Measurements from ENCODE around the gene PLD3.

PLD3 gene

GRCh38 chr19:40356681-40357595 is 8.4 kb downstream of the PLD3 start:
- H3K9me3 ChIP-seq (ENCODE audit: insufficient read depth, low read length), result no peaks in the 10 kb centered on the region
- TF ChIP-seq ZNF274 (IDR thresholded peaks at IDR 0.05; ENCODE audit: low read depth, low read length), result no peak
- no peak for TF ChIP-seq SUZ12 (IDR thresholded peaks at IDR 0.05; ENCODE audit: extremely low read depth, insufficient read depth, insufficient read length)
- no peak for TF ChIP-seq YY1 (IDR thresholded peaks at IDR 0.05; ENCODE audit: insufficient read depth, insufficient read length)
- H3K36me3 ChIP-seq (ENCODE audit: insufficient read depth, insufficient read length, low read length), result peaks cover 9% of the 10 kb centered on the region
- no peak for DNase-seq (ENCODE audit: low read depth, low spot score)
- H3K4me1 ChIP-seq (ENCODE audit: insufficient read depth, insufficient read length), result no peaks in the 10 kb centered on the region
- no peak overlapping the region for H3K4me3 ChIP-seq (ENCODE audit: insufficient read length, low read depth)
- no peak overlapping the region for H3K9ac ChIP-seq (ENCODE audit: insufficient read length, low read depth)
- no peaks in the 10 kb centered on the region for H3K27me3 ChIP-seq (ENCODE audit: insufficient read depth, insufficient read length)

GRCh38 chr19:40357640-40358039 is 9.1 kb downstream of the PLD3 start:
- Histone ChIP-seq H3K9me3 (ENCODE audit: insufficient read depth, low read length) (no peaks in the 10 kb centered on the region), H3K27me3 (ENCODE audit: insufficient read depth, insufficient read length) (no peaks in the 10 kb centered on the region), H3K4me1 (ENCODE audit: insufficient read depth, insufficient read length) (no peaks in the 10 kb centered on the region), H3K36me3 (ENCODE audit: insufficient read depth, insufficient read length, low read length) (peaks cover 9% of the 10 kb centered on the region), H3K4me3 (ENCODE audit: insufficient read length, low read depth) (no peak overlapping the region), H3K9ac (ENCODE audit: insufficient read length, low read depth) (no peak overlapping the region)
- no peak for DNase-seq (ENCODE audit: low read depth, low spot score)
- no peak for TF ChIP-seq YY1 (IDR thresholded peaks at IDR 0.05; ENCODE audit: insufficient read depth, insufficient read length)
- TF ChIP-seq SUZ12 (IDR thresholded peaks at IDR 0.05; ENCODE audit: extremely low read depth, insufficient read depth, insufficient read length), result no peak
- no peak for TF ChIP-seq ZNF274 (IDR thresholded peaks at IDR 0.05; ENCODE audit: low read depth, low read length)

- DNase-seq (ENCODE audit: low read depth, low spot score), result no peak
- TF ChIP-seq YY1 (IDR thresholded peaks at IDR 0.05; ENCODE audit: insufficient read depth, insufficient read length) (no peak), SUZ12 (IDR thresholded peaks at IDR 0.05; ENCODE audit: extremely low read depth, insufficient read depth, insufficient read length) (no peak), ZNF274 (IDR thresholded peaks at IDR 0.05; ENCODE audit: low read depth, low read length) (no peak)
- Histone ChIP-seq H3K27me3 (ENCODE audit: insufficient read depth, insufficient read length) (no peaks in the 10 kb centered on the region), H3K36me3 (ENCODE audit: insufficient read depth, insufficient read length, low read length) (peaks cover 9% of the 10 kb centered on the region), H3K9ac (ENCODE audit: insufficient read length, low read depth) (no peak overlapping the region), H3K9me3 (ENCODE audit: insufficient read depth, low read length) (no peaks in the 10 kb centered on the region), H3K4me1 (ENCODE audit: insufficient read depth, insufficient read length) (no peaks in the 10 kb centered on the region), H3K4me3 (ENCODE audit: insufficient read length, low read depth) (no peak overlapping the region)
Observed at GRCh38 chr19:40358773-40359172, 10.3 kb downstream of the PLD3 start.

GRCh38 chr19:40360020-40360707 is 11.7 kb downstream of the PLD3 start:
- no peak overlapping the region for H3K4me3 ChIP-seq (ENCODE audit: insufficient read length, low read depth)
- H3K36me3 ChIP-seq (ENCODE audit: insufficient read depth, insufficient read length, low read length), result peaks cover 9% of the 10 kb centered on the region
- no peaks in the 10 kb centered on the region for H3K9me3 ChIP-seq (ENCODE audit: insufficient read depth, low read length)
- no peak for TF ChIP-seq YY1 (IDR thresholded peaks at IDR 0.05; ENCODE audit: insufficient read depth, insufficient read length)
- no peak for TF ChIP-seq SUZ12 (IDR thresholded peaks at IDR 0.05; ENCODE audit: extremely low read depth, insufficient read depth, insufficient read length)
- no peak for TF ChIP-seq ZNF274 (IDR thresholded peaks at IDR 0.05; ENCODE audit: low read depth, low read length)
- H3K4me1 ChIP-seq (ENCODE audit: insufficient read depth, insufficient read length), result no peaks in the 10 kb centered on the region
- H3K27me3 ChIP-seq (ENCODE audit: insufficient read depth, insufficient read length), result no peaks in the 10 kb centered on the region
- no peak overlapping the region for H3K9ac ChIP-seq (ENCODE audit: insufficient read length, low read depth)
- DNase-seq (ENCODE audit: low read depth, low spot score), result no peak

- no peaks in the 10 kb centered on the region for H3K4me1 ChIP-seq (ENCODE audit: insufficient read depth, insufficient read length)
- DNase-seq (ENCODE audit: low read depth, low spot score), result no peak
- H3K27me3 ChIP-seq (ENCODE audit: insufficient read depth, insufficient read length), result no peaks in the 10 kb centered on the region
- no peak overlapping the region for H3K9ac ChIP-seq (ENCODE audit: insufficient read length, low read depth)
- no peaks in the 10 kb centered on the region for H3K9me3 ChIP-seq (ENCODE audit: insufficient read depth, low read length)
- no peak for TF ChIP-seq SUZ12 (IDR thresholded peaks at IDR 0.05; ENCODE audit: extremely low read depth, insufficient read depth, insufficient read length)
- TF ChIP-seq ZNF274 (IDR thresholded peaks at IDR 0.05; ENCODE audit: low read depth, low read length), result no peak
- no peak for TF ChIP-seq YY1 (IDR thresholded peaks at IDR 0.05; ENCODE audit: insufficient read depth, insufficient read length)
- no peak overlapping the region for H3K4me3 ChIP-seq (ENCODE audit: insufficient read length, low read depth)
- H3K36me3 ChIP-seq (ENCODE audit: insufficient read depth, insufficient read length, low read length), result peaks cover 9% of the 10 kb centered on the region
Observed at GRCh38 chr19:40360708-40361241, 12.3 kb downstream of the PLD3 start.

- no peaks in the 10 kb centered on the region for H3K9me3 ChIP-seq (ENCODE audit: insufficient read depth, low read length)
- H3K36me3 ChIP-seq (ENCODE audit: insufficient read depth, insufficient read length, low read length), result peaks cover 10% of the 10 kb centered on the region
- no peaks in the 10 kb centered on the region for H3K4me1 ChIP-seq (ENCODE audit: insufficient read depth, insufficient read length)
- no peak for TF ChIP-seq YY1 (IDR thresholded peaks at IDR 0.05; ENCODE audit: insufficient read depth, insufficient read length)
- TF ChIP-seq SUZ12 (IDR thresholded peaks at IDR 0.05; ENCODE audit: extremely low read depth, insufficient read depth, insufficient read length), result no peak
- TF ChIP-seq ZNF274 (IDR thresholded peaks at IDR 0.05; ENCODE audit: low read depth, low read length), result no peak
- no peak overlapping the region for H3K9ac ChIP-seq (ENCODE audit: insufficient read length, low read depth)
- no peaks in the 10 kb centered on the region for H3K27me3 ChIP-seq (ENCODE audit: insufficient read depth, insufficient read length)
- H3K4me3 ChIP-seq (ENCODE audit: insufficient read length, low read depth), result no peak overlapping the region
- DNase-seq (ENCODE audit: low read depth, low spot score), result no peak
Observed at GRCh38 chr19:40362160-40362559, 13.7 kb downstream of the PLD3 start.

GRCh38 chr19:40363069-40363468 is 14.6 kb downstream of the PLD3 start:
- H3K36me3 ChIP-seq (ENCODE audit: insufficient read depth, insufficient read length, low read length), result peaks cover 16% of the 10 kb centered on the region
- DNase-seq (ENCODE audit: low read depth, low spot score), result no peak
- H3K9me3 ChIP-seq (ENCODE audit: insufficient read depth, low read length), result no peaks in the 10 kb centered on the region
- no peak overlapping the region for H3K4me3 ChIP-seq (ENCODE audit: insufficient read length, low read depth)
- H3K4me1 ChIP-seq (ENCODE audit: insufficient read depth, insufficient read length), result peaks cover 7% of the 10 kb centered on the region
- TF ChIP-seq SUZ12 (IDR thresholded peaks at IDR 0.05; ENCODE audit: extremely low read depth, insufficient read depth, insufficient read length), result no peak
- TF ChIP-seq YY1 (IDR thresholded peaks at IDR 0.05; ENCODE audit: insufficient read depth, insufficient read length), result no peak
- TF ChIP-seq ZNF274 (IDR thresholded peaks at IDR 0.05; ENCODE audit: low read depth, low read length), result no peak
- H3K9ac ChIP-seq (ENCODE audit: insufficient read length, low read depth), result no peak overlapping the region
- no peaks in the 10 kb centered on the region for H3K27me3 ChIP-seq (ENCODE audit: insufficient read depth, insufficient read length)

Data from NT2/D1 (cell line).